Measurements from ENCODE around the gene TNKS1BP1. TPM values are rescaled to one million over a fixed set of nuclear protein-coding genes. Genes with fewer than 3 reads are reported as not detected.

The TNKS1BP1 gene
- total RNA-seq, 1 donor from 2014 or later, result 20.0 TPM

GRCh38 chr11:57274904-57275498 is 49.8 kb downstream of the TNKS1BP1 start:
- FAIRE-seq (no peak), DNase-seq (ENCODE audit: low spot score in 2 of 2) (no peak)

GRCh38 chr11:57273448-57274058 is 51.2 kb downstream of the TNKS1BP1 start:
- no peak for FAIRE-seq
- DNase-seq (ENCODE audit: low spot score in 2 of 2), result no peak

GRCh38 chr11:57269571-57270021 is 55.2 kb downstream of the TNKS1BP1 start:
- FAIRE-seq (no peak), DNase-seq (ENCODE audit: low spot score in 2 of 2) (no peak)

GRCh38 chr11:57266157-57266556 is 58.6 kb downstream of the TNKS1BP1 start:
- DNase-seq (ENCODE audit: low spot score in 2 of 2), result no peak
- no peak for FAIRE-seq

GRCh38 chr11:57263351-57263750 is 61.4 kb downstream of the TNKS1BP1 start:
- FAIRE-seq, result no peak

GRCh38 chr11:57262157-57262556 is 62.6 kb downstream of the TNKS1BP1 start:
- FAIRE-seq, result no peak
- DNase-seq (ENCODE audit: low spot score in 2 of 2), result no peak

More at GRCh38 chr11:57263351-57263750, 61.4 kb downstream of the TNKS1BP1 start:
- DNase-seq (ENCODE audit: low spot score in 2 of 2), result no peak

GRCh38 chr11:57260937-57261783 is 63.6 kb downstream of the TNKS1BP1 start:
- DNase-seq (ENCODE audit: low spot score in 2 of 2) (no peak), FAIRE-seq (no peak)

GRCh38 chr11:57256119-57256518 is 68.6 kb downstream of the TNKS1BP1 start:
- DNase-seq (ENCODE audit: low spot score in 2 of 2) (no peak), FAIRE-seq (no peak)

GRCh38 chr11:57255618-57256017 is 69.1 kb downstream of the TNKS1BP1 start:
- FAIRE-seq, result no peak
- DNase-seq (ENCODE audit: low spot score in 2 of 2), result no peak

GRCh38 chr11:57254631-57255030 is 70.1 kb downstream of the TNKS1BP1 start:
- FAIRE-seq, result no peak
- DNase-seq (ENCODE audit: low spot score in 2 of 2), result no peak

- FAIRE-seq, result no peak
- no peak for DNase-seq (ENCODE audit: low spot score in 2 of 2)
Observed at GRCh38 chr11:57251491-57252104, 73.2 kb downstream of the TNKS1BP1 start.

GRCh38 chr11:57251037-57251436 is 73.7 kb downstream of the TNKS1BP1 start:
- FAIRE-seq (no peak), DNase-seq (ENCODE audit: low spot score in 2 of 2) (no peak)

Other genes starting within 250 kb of the TNKS1BP1 start
- 15.9 TPM for gene LRRC55, start 143.0 kb downstream of the TNKS1BP1 start, total RNA-seq
- gene APLNR, start 87.7 kb downstream of the TNKS1BP1 start, total RNA-seq, result 5.3 TPM
- gene SSRP1, start 10.9 kb upstream of the TNKS1BP1 start, total RNA-seq, result 53.8 TPM
- not detected for gene P2RX3, start 13.4 kb upstream of the TNKS1BP1 start, total RNA-seq
- gene PRG3, start 56.2 kb upstream of the TNKS1BP1 start, total RNA-seq, result not detected
- not detected for gene PRG2, start 65.7 kb upstream of the TNKS1BP1 start, total RNA-seq
- 4.1 TPM for gene SLC43A3, start 102.2 kb upstream of the TNKS1BP1 start, total RNA-seq
- gene RTN4RL2, start 135.6 kb upstream of the TNKS1BP1 start, total RNA-seq, result 0.41 TPM
- gene SLC43A1, start 190.8 kb upstream of the TNKS1BP1 start, total RNA-seq, result 2.0 TPM
- 39.9 TPM for gene TIMM10, start 205.8 kb upstream of the TNKS1BP1 start, total RNA-seq
- gene SMTNL1, start 212.6 kb upstream of the TNKS1BP1 start, total RNA-seq, result not detected
- 57.9 TPM for gene UBE2L6, start 242.7 kb upstream of the TNKS1BP1 start, total RNA-seq

Measured in frontal cortex (tissue), 4 donors.